Measurements from ENCODE around the gene IL22. TPM values are rescaled to one million over a fixed set of nuclear protein-coding genes. Genes with fewer than 3 reads are reported as not detected.

Gene IL22
- total and polyA plus RNA-seq, 2 donors (not counting 1 experiment from before 2014, with no cell fraction given), result not detected

- Histone ChIP-seq H3K27ac (ENCODE audit: insufficient read depth, low read length) (no peak overlapping the region), H3K4me1 (ENCODE audit: control insufficient read depth, extremely low read depth, insufficient read depth, low read length) (peaks cover 16% of the 10 kb centered on the region), H3K9me3 (ENCODE audit: control insufficient read depth, insufficient read depth, low read depth, low read length) (no peaks in the 10 kb centered on the region), H3K27me3 (ENCODE audit: control insufficient read depth, insufficient read depth, low read length) (no peaks in the 10 kb centered on the region), H4K20me1 (ENCODE audit: control insufficient read depth, extremely low read depth, insufficient read depth, low read length) (no peaks in the 10 kb centered on the region), H3K36me3 (ENCODE audit: control insufficient read depth, insufficient read depth, low read length) (no peaks in the 10 kb centered on the region), H2AFZ (ENCODE audit: low read length) (no peak overlapping the region), H3K79me2 (ENCODE audit: control insufficient read depth, insufficient read depth, low read length) (no peaks in the 10 kb centered on the region), H3K4me3 (replicated peaks in 1 of 4; ENCODE audit: control extremely low read depth in 1 of 4, insufficient read depth in 1 of 4, low read depth in 3 of 4, low read length in 4 of 4) (no peak overlapping the region), H3K9ac (ENCODE audit: insufficient read depth, low read length) (no peak overlapping the region), H3K4me2 (ENCODE audit: extremely low read depth, insufficient read depth, low read length) (no peak overlapping the region)
- peak; percentile 23 to 52 for DNase-seq (ENCODE audit: low read depth in 2 of 2)
- TF ChIP-seq EZH2 (IDR thresholded peaks at IDR 0.05; ENCODE audit: low read length, missing control alignments) (no peak), CTCF (conservative IDR thresholded peaks at IDR 0.05 in 1 of 2, IDR thresholded peaks at IDR 0.05 in 1 of 2; ENCODE audit: low read depth in 1 of 2, low read length in 2 of 2) (no peak)
These were observed 15.6 kb upstream of the IL22 start for GRCh38 chr12:68268967-68269366.

- TF ChIP-seq CTCF (conservative IDR thresholded peaks at IDR 0.05 in 1 of 2, IDR thresholded peaks at IDR 0.05 in 1 of 2; ENCODE audit: low read depth in 1 of 2, low read length in 2 of 2) (no peak), EZH2 (IDR thresholded peaks at IDR 0.05; ENCODE audit: low read length, missing control alignments) (no peak)
- peaks cover 16% of the 10 kb centered on the region for H3K4me1 ChIP-seq (ENCODE audit: control insufficient read depth, extremely low read depth, insufficient read depth, low read length)
- H3K79me2 ChIP-seq (ENCODE audit: control insufficient read depth, insufficient read depth, low read length), result no peaks in the 10 kb centered on the region
- no peak overlapping the region for H3K9ac ChIP-seq (ENCODE audit: insufficient read depth, low read length)
- H3K27me3 ChIP-seq (ENCODE audit: control insufficient read depth, insufficient read depth, low read length), result no peaks in the 10 kb centered on the region
- no peaks in the 10 kb centered on the region for H3K36me3 ChIP-seq (ENCODE audit: control insufficient read depth, insufficient read depth, low read length)
- peak; percentile 84 to 98 for DNase-seq (ENCODE audit: low read depth in 2 of 2)
- no peak overlapping the region for H3K4me3 ChIP-seq (replicated peaks in 1 of 4; ENCODE audit: control extremely low read depth in 1 of 4, insufficient read depth in 1 of 4, low read depth in 3 of 4, low read length in 4 of 4)
- no peaks in the 10 kb centered on the region for H3K9me3 ChIP-seq (ENCODE audit: control insufficient read depth, insufficient read depth, low read depth, low read length)
- no peak overlapping the region for H2AFZ ChIP-seq (ENCODE audit: low read length)
- peak overlapping the region; percentile 60 for H3K27ac ChIP-seq (ENCODE audit: insufficient read depth, low read length)
- H4K20me1 ChIP-seq (ENCODE audit: control insufficient read depth, extremely low read depth, insufficient read depth, low read length), result no peaks in the 10 kb centered on the region
- H3K4me2 ChIP-seq (ENCODE audit: extremely low read depth, insufficient read depth, low read length), result no peak overlapping the region
These were observed 14.5 kb upstream of the IL22 start for GRCh38 chr12:68267892-68268396.

- no peaks in the 10 kb centered on the region for H3K79me2 ChIP-seq (ENCODE audit: control insufficient read depth, insufficient read depth, low read length)
- peak; percentile 53 to 88 for DNase-seq (ENCODE audit: low read depth in 2 of 2)
- no peaks in the 10 kb centered on the region for H3K9me3 ChIP-seq (ENCODE audit: control insufficient read depth, insufficient read depth, low read depth, low read length)
- H3K4me2 ChIP-seq (ENCODE audit: extremely low read depth, insufficient read depth, low read length), result no peak overlapping the region
- no peaks in the 10 kb centered on the region for H3K36me3 ChIP-seq (ENCODE audit: control insufficient read depth, insufficient read depth, low read length)
- H4K20me1 ChIP-seq (ENCODE audit: control insufficient read depth, extremely low read depth, insufficient read depth, low read length), result no peaks in the 10 kb centered on the region
- no peak overlapping the region for H3K27ac ChIP-seq (ENCODE audit: insufficient read depth, low read length)
- TF ChIP-seq CTCF (conservative IDR thresholded peaks at IDR 0.05 in 1 of 2, IDR thresholded peaks at IDR 0.05 in 1 of 2; ENCODE audit: low read depth in 1 of 2, low read length in 2 of 2) (no peak), EZH2 (IDR thresholded peaks at IDR 0.05; ENCODE audit: low read length, missing control alignments) (no peak)
- no peak overlapping the region for H3K4me3 ChIP-seq (replicated peaks in 1 of 4; ENCODE audit: control extremely low read depth in 1 of 4, insufficient read depth in 1 of 4, low read depth in 3 of 4, low read length in 4 of 4)
- H3K9ac ChIP-seq (ENCODE audit: insufficient read depth, low read length), result no peak overlapping the region
- no peaks in the 10 kb centered on the region for H3K27me3 ChIP-seq (ENCODE audit: control insufficient read depth, insufficient read depth, low read length)
- no peak overlapping the region for H2AFZ ChIP-seq (ENCODE audit: low read length)
- peaks cover 13% of the 10 kb centered on the region for H3K4me1 ChIP-seq (ENCODE audit: control insufficient read depth, extremely low read depth, insufficient read depth, low read length)
These were observed 11.5 kb upstream of the IL22 start for GRCh38 chr12:68264857-68265256.
